BLaER1 treated with 17β-estradiol and CSF1 and Interleukin-3, amounts not matched to agents 10 nM and 100 nM (cell line): ENCODE data around the gene GABRA5.
"Not testable (repeated sequence)": the region's sequence is repeated elsewhere in the genome, so short reads cannot be mapped to it uniquely, and the experiment has no call there.

ENCODE experiments used
- H3K27ac ChIP-seq, 11 experiments: shearing (Covaris generic); formaldehyde crosslinking; 2 replicates each; pipeline ENCODE4 v1.8.1; 2022
- H3K27me3 ChIP-seq, 11 experiments: shearing (Covaris generic); formaldehyde crosslinking; 2 replicates each; pipeline ENCODE4 v1.8.1; 2022
- H3K36me3 ChIP-seq, 11 experiments: shearing (Covaris generic); formaldehyde crosslinking; 2 replicates each; pipeline ENCODE4 v1.8.1; 2022
- H3K4me1 ChIP-seq, 10 experiments: shearing (Covaris generic); formaldehyde crosslinking; 2 replicates each; pipeline ENCODE4 v1.8.1; 2022
- H3K4me2 ChIP-seq, 11 experiments: shearing (Covaris generic); formaldehyde crosslinking; 2 replicates each; pipeline ENCODE4 v1.8.1; 2022
- H3K4me3 ChIP-seq, 10 experiments: shearing (Covaris generic); formaldehyde crosslinking; 2 replicates each; pipeline ENCODE4 v1.8.1; 2022
- H3K9ac ChIP-seq, 11 experiments: shearing (Covaris generic); formaldehyde crosslinking; 2 replicates each; pipeline ENCODE4 v1.8.1; 2022
- H3K9me3 ChIP-seq, 11 experiments: shearing (Covaris generic); formaldehyde crosslinking; replicated peaks in 1 of 11; 2 replicates each; pipeline ENCODE4 v1.8.1; 2022
- H4K20me1 ChIP-seq, 11 experiments: shearing (Covaris generic); formaldehyde crosslinking; 2 replicates each; pipeline ENCODE4 v1.8.1; 2022
- Cebpa-rat ChIP-seq, 11 experiments: shearing (Covaris generic); IDR thresholded peaks; 2 replicates each; pipeline ENCODE4 v1.8.1; 2022

Gene GABRA5

DNA sequence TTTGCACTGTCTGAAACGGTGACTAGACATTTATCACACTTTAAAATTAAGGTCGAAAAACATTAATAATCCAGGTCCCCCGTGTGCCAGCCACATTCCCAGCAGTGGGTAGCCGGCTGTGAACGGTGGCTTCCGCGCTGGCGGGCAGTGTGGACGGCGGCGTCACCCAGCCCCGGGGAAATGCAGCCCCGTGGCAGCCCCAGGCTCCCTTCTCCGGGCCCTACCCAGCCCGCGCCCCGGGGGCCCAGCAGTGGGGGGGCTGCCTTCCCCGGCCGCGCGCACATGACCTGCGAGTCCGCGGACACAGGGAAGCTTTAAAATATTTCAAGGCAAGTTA, 25.3 kb downstream of the GABRA5 start:
- H3K4me2 ChIP-seq, result peak overlapping the region; percentile 61 to 95 (median 76); a peak in 21 of 22 replicates

DNA sequence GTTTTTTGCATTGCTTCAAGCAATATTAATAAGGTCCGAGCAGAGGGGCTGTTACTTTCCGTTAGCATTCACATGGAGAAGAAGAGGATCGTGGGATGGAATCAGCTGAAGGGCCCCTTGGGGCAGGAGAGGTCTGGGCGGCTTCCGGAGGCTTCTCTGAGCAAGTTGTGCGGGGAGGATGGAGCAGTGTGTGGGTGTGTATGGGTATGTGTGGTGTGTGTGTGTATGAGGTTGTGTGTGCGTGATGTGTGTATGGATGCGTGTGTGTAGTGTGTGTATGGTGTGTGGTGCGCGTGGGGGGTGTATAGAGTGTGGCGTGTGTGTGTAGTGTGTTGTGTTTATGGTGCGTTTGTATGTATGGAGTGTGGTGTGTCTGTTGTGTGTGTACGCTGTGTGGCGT, 25.8 kb downstream of the GABRA5 start:
- Histone ChIP-seq H3K9me3 (peaks cover 0 to 9% (median 0%) of the 10 kb centered on the region in 11 experiments; a peak in 4 of 22 replicates), H3K27me3 (peaks cover 7 to 13% (median 9%) of the 10 kb centered on the region in 11 experiments; a peak in 17 of 22 replicates), H3K36me3 (no peaks in the 10 kb centered on the region), H3K27ac (no peak overlapping the region), H3K9ac (no peak overlapping the region), H3K4me3 (no peak overlapping the region), H3K4me2 (no peak overlapping the region), H4K20me1 (no peaks in the 10 kb centered on the region), H3K4me1 (peaks cover 0 to 9% (median 7%) of the 10 kb centered on the region in 10 experiments; a peak in 10 of 20 replicates)
- TF ChIP-seq Cebpa-rat (IDR thresholded peaks at IDR 0.05), result no peak

More for the DNA sequence above, 25.3 kb downstream of the GABRA5 start:
- Histone ChIP-seq H4K20me1 (no peaks in the 10 kb centered on the region), H3K4me1 (peaks cover 0 to 9% (median 7%) of the 10 kb centered on the region in 10 experiments; a peak in 10 of 20 replicates), H3K27me3 (peaks cover 7 to 13% (median 9%) of the 10 kb centered on the region in 11 experiments; a peak in 17 of 22 replicates), H3K36me3 (no peaks in the 10 kb centered on the region), H3K9me3 (peaks cover 0 to 9% (median 0%) of the 10 kb centered on the region in 11 experiments; a peak in 4 of 22 replicates), H3K4me3 (peak overlapping the region in 3 of 10 experiments; percentile 35 to 52 (median 44); a peak in 3 of 20 replicates), H3K27ac (no peak overlapping the region), H3K9ac (no peak overlapping the region)
- TF ChIP-seq Cebpa-rat (IDR thresholded peaks at IDR 0.05), result no peak

DNA sequence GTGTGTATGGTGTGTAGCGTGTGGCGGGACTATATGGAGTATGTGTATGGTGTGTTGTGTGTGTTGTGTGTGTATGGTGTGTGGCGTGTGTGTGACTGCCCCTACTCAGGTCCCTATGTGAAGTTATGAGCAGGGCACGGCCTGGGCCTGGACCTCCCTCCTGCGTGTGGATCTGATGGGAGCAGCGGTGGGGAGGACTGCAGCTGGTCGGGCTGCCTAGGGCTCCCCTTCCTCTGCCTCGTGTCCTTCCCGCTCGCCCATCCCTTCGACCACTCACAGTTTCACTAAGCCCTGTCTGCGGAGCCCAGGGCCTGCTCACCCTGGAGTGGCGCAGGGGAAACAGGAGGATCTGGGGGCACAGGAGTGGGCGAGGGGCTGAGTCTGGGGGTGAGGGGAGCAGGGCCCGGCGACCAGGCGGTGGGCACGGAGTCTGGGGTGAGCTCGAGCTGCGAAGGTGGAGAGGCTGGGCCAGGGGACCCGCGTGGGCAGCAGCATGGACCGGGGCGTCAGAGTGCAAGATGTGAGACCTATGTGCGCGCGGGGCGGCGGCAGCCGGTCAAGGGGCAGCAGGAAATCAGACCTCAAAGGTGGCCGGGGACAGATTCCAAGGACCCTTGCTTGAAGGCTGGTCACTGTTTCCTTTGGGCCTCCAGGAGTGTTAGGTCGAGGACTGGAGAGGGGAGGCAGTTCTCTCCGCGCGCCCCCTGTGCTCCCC, 26.6 kb downstream of the GABRA5 start:
- H3K9ac ChIP-seq, result no peak overlapping the region
- H3K36me3 ChIP-seq, result no peaks in the 10 kb centered on the region
- H3K9me3 ChIP-seq, result peaks cover 0 to 12% (median 2%) of the 10 kb centered on the region in 11 experiments; a peak in 15 of 22 replicates
- no peak overlapping the region for H3K4me2 ChIP-seq
- no peak overlapping the region for H3K4me3 ChIP-seq
- H3K27me3 ChIP-seq, result peaks cover 7 to 13% (median 9%) of the 10 kb centered on the region in 11 experiments; a peak in 17 of 22 replicates
- TF ChIP-seq Cebpa-rat (IDR thresholded peaks at IDR 0.05), result no peak
- H3K4me1 ChIP-seq, result peaks cover 0 to 9% (median 7%) of the 10 kb centered on the region in 10 experiments; a peak in 10 of 20 replicates
- H4K20me1 ChIP-seq, result no peaks in the 10 kb centered on the region
- H3K27ac ChIP-seq, result no peak overlapping the region

DNA sequence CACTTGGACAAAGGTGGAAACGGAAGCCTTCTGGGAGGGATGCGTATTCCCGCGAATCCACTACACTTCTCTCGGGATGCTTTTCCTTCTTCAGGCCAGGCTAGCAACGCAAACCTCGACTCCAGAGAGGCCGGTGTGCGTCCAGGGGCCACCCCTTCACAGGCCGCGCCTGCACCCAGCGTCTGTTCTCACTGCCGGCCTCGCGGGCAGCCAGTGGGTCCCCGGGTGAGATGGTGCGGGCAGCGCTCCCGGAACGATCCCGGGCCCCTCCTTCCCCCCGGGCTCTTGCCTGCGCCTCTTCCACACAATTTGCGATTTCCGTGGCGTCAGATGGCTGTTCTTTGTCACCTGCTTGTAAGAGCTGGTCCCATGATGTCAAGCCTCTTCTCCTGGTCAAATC, 27.3 kb downstream of the GABRA5 start:
- Histone ChIP-seq H3K9me3 (peaks cover 5 to 19% (median 9%) of the 10 kb centered on the region in 11 experiments), H3K9ac (no peak overlapping the region), H3K36me3 (no peaks in the 10 kb centered on the region), H3K4me2 (no peak overlapping the region), H3K4me3 (no peak overlapping the region), H3K27ac (no peak overlapping the region), H3K4me1 (peaks cover 0 to 9% (median 7%) of the 10 kb centered on the region in 10 experiments; a peak in 10 of 20 replicates), H3K27me3 (peaks cover 7 to 13% (median 9%) of the 10 kb centered on the region in 11 experiments; a peak in 17 of 22 replicates), H4K20me1 (no peaks in the 10 kb centered on the region)
- no peak for TF ChIP-seq Cebpa-rat (IDR thresholded peaks at IDR 0.05)

DNA sequence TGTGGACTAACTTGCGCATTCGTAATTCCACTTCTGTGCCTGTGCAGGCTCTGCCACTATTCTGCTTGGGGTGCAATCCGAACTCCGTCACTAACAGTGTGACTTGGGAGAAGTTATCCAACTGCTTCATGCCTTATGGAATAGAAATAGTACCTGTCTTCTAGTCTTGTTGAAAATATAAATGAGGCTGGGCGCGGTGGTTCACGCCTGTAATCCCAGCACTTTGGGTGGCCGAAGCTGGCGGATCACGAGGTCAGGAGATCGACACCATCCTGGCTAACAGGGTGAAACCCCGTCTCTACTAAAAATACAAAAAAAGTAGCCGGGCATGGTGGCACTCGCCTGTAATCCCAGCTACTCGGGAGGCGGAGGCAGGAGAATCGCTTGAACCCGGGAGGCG, 28.5 kb downstream of the GABRA5 start:
- H3K4me1 ChIP-seq, H3K27ac ChIP-seq, H3K4me2 ChIP-seq, H3K9ac ChIP-seq, H3K36me3 ChIP-seq, H4K20me1 ChIP-seq, H3K4me3 ChIP-seq: not testable (repeated sequence)
- Histone ChIP-seq H3K9me3 (peaks cover 15 to 27% (median 19%) of the 10 kb centered on the region in 11 experiments), H3K27me3 (peaks cover 7 to 13% (median 9%) of the 10 kb centered on the region in 11 experiments; a peak in 17 of 22 replicates)

DNA sequence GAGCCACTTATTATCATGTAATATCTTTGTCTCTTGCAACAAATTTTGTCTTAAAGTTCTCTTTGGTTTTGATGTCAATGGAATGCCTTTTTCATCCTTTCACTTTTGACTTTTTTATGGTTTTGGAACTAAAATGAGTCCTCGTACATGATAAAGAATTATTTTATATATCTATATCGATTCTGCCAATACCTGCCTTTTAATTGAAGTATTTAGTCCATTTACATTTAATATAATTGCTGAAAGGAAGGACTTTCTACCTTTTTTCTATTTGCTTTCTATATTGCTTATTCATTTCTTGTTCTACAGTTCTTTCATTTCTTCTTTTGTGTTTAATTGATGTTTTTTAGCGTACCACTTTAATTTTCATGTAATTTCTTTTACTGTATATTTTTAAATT, 32.8 kb downstream of the GABRA5 start:
- Histone ChIP-seq H4K20me1 (no peaks in the 10 kb centered on the region), H3K4me2 (no peak overlapping the region), H3K4me3 (no peak overlapping the region), H3K36me3 (no peaks in the 10 kb centered on the region), H3K27me3 (no peaks in the 10 kb centered on the region), H3K9ac (no peak overlapping the region), H3K9me3 (peaks cover 35 to 49% (median 41%) of the 10 kb centered on the region in 11 experiments), H3K4me1 (no peaks in the 10 kb centered on the region), H3K27ac (no peak overlapping the region)
- no peak for TF ChIP-seq Cebpa-rat (IDR thresholded peaks at IDR 0.05)

DNA sequence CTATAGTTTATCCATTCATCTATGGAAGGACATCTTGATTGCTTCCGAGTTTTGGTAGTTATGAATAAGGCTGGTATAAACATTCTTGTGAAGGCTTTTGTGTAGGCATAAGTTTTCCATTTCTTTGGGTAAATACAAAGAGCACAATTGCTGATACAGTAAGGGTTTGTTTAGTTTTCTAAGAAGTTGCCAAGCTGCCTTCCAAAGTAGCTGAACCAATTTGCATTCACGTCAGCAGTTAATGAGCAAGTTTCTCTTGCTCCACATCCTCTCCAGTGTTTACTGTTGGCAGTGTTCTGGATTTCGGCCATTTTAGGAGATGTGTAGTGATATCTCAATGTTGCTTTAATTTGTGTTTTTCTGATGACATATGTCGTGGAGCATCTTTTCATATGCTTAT, 34.2 kb downstream of the GABRA5 start:
- Histone ChIP-seq H3K36me3 (no peaks in the 10 kb centered on the region), H4K20me1 (no peaks in the 10 kb centered on the region), H3K9me3 (peaks cover 46 to 61% (median 54%) of the 10 kb centered on the region in 11 experiments), H3K27me3 (no peaks in the 10 kb centered on the region), H3K4me1 (no peaks in the 10 kb centered on the region), H3K4me2 (no peak overlapping the region), H3K9ac (no peak overlapping the region), H3K4me3 (no peak overlapping the region), H3K27ac (no peak overlapping the region)
- no peak for TF ChIP-seq Cebpa-rat (IDR thresholded peaks at IDR 0.05)

DNA sequence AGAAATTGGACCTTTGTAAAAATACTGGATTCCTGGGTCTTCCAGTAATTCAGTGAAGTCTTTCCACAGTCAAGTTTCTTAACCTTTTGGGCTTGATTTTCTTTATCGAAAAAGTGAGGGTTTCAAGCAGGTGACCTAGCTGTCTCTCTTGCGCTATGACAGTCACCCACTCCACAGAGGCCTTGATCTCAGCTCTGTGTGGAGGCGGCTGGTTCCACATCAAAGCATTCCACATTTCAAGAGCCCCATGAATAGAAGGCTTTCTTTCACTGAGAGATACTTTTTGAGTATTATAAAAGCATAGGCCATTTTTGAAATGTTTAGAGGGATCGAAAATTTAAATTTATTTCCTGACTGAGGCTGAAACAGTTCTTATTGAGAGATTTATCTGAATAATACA, 43.9 kb downstream of the GABRA5 start:
- no peak for TF ChIP-seq Cebpa-rat (IDR thresholded peaks at IDR 0.05)
- Histone ChIP-seq H3K4me2 (no peak overlapping the region), H3K4me1 (no peaks in the 10 kb centered on the region), H3K9me3 (peaks cover under 1 to 9% (median 7%) of the 10 kb centered on the region in 11 experiments; a peak in 14 of 22 replicates), H3K4me3 (no peak overlapping the region), H4K20me1 (no peaks in the 10 kb centered on the region), H3K27me3 (no peaks in the 10 kb centered on the region), H3K9ac (no peak overlapping the region), H3K27ac (no peak overlapping the region), H3K36me3 (no peaks in the 10 kb centered on the region)

DNA sequence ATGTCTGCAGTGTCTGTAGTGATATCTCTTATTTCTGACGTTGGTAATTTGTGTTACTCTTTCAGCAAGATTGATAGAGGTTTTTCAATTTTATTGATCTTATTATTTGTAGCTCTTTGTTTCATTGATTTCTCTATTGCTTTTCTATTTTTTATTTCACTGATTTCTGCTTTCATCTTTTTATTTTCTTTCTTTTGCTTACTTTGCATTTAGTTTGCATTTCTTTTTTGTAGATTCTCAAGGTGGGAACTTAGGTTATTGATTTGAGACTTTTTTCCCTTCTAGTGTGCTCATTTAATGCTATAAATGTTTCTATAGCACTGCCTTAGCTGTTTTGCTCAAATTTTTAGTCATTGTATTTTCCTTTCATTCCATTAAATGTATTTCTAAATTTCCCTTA, 54.6 kb downstream of the GABRA5 start:
- no peak for TF ChIP-seq Cebpa-rat (IDR thresholded peaks at IDR 0.05)
- peaks cover 12 to 33% (median 22%) of the 10 kb centered on the region in 11 experiments for H3K9me3 ChIP-seq

DNA sequence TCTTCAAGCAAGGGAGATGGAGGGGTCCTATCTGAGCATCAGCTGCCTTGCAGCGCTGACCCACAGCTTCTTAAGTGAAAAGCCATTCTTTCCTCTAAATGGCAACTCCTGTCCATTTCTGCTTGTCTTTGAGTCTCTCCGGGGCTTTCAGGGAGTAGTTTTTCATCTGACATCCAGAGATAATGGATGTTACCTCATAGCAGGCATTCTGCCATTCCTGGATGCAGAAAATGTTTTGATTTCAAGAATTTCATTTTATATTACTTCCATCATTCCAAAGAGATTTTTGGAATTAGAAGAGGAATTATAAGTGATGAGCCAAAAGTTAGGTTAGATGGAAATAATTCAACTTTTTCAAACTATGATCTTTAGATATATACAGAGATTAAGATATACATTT, 59.2 kb downstream of the GABRA5 start:
- TF ChIP-seq Cebpa-rat (IDR thresholded peaks at IDR 0.05), result no peak

More for the DNA sequence above, 54.6 kb downstream of the GABRA5 start:
- H3K9ac ChIP-seq, result no peak overlapping the region
- H3K27me3 ChIP-seq, result no peaks in the 10 kb centered on the region
- H3K4me3 ChIP-seq, result no peak overlapping the region
- no peaks in the 10 kb centered on the region for H3K36me3 ChIP-seq
- H3K4me2 ChIP-seq, result no peak overlapping the region
- no peaks in the 10 kb centered on the region for H3K4me1 ChIP-seq
- H3K27ac ChIP-seq, result no peak overlapping the region
- no peaks in the 10 kb centered on the region for H4K20me1 ChIP-seq

More for the DNA sequence above, 59.2 kb downstream of the GABRA5 start:
- H3K36me3 ChIP-seq, result no peaks in the 10 kb centered on the region
- H3K4me1 ChIP-seq, result no peaks in the 10 kb centered on the region
- no peak overlapping the region for H3K4me3 ChIP-seq
- no peak overlapping the region for H3K4me2 ChIP-seq
- H3K27ac ChIP-seq, result no peak overlapping the region
- H3K9ac ChIP-seq, result no peak overlapping the region
- peaks cover 0 to 6% (median 0%) of the 10 kb centered on the region in 11 experiments; a peak in 1 of 22 replicates for H3K9me3 ChIP-seq
- no peaks in the 10 kb centered on the region for H3K27me3 ChIP-seq
- no peaks in the 10 kb centered on the region for H4K20me1 ChIP-seq
